Measurements from ENCODE around the gene COL26A1.

- TF ChIP-seq TAF1 (IDR thresholded peaks at IDR 0.05; ENCODE audit: low read depth) (no peak), EP300 (conservative IDR thresholded peaks at IDR 0.05; ENCODE audit: poor library complexity, severe bottlenecking) (no peak), POLR2AphosphoS5 (IDR thresholded peaks at IDR 0.05) (no peak), CTCF (IDR thresholded peaks at IDR 0.05; ENCODE audit: poor library complexity, severe bottlenecking) (no peak), RAD21 (conservative IDR thresholded peaks at IDR 0.05) (no peak), EZH2 (IDR thresholded peaks at IDR 0.05; ENCODE audit: borderline replicate concordance, insufficient read depth, low read length, poor library complexity, severe bottlenecking) (no peak), SMC3 (conservative IDR thresholded peaks at IDR 0.05; ENCODE audit: poor library complexity) (no peak), REST (IDR thresholded peaks at IDR 0.05; ENCODE audit: borderline replicate concordance) (no peak)
Observed at GRCh38 chr7:101575168-101575567, 212.5 kb downstream of the COL26A1 start.

Measured in neural cell (in vitro differentiated cells).